ENCODE measurements around the gene LAD1. TPM values are rescaled to one million over a fixed set of nuclear protein-coding genes. Genes with fewer than 3 reads are reported as not detected.

The LAD1 gene
- total RNA-seq, 1 donor from 2014 or later, result 72.5 TPM

DNA sequence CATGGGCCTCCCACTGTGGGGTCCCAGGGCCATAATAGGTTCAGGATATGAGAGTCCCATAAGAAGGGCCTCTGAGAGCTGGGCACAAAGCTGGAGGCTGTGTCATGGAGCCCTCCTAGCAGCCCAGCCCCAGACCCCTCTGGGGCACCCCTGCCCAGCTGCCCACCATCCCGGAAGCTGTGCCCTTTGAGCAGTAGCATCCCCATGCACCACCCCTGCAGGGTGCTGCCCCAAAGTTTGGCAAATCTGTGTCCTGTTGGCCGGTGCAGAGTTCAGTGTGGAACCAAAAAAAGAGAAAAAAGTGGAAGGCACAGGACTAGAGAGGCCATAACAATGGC, 39.3 kb downstream of the LAD1 start:
- no peak overlapping the region for H3K4me3 ChIP-seq (ENCODE audit: low read depth, low read length)
- TF ChIP-seq, protein P1, sequence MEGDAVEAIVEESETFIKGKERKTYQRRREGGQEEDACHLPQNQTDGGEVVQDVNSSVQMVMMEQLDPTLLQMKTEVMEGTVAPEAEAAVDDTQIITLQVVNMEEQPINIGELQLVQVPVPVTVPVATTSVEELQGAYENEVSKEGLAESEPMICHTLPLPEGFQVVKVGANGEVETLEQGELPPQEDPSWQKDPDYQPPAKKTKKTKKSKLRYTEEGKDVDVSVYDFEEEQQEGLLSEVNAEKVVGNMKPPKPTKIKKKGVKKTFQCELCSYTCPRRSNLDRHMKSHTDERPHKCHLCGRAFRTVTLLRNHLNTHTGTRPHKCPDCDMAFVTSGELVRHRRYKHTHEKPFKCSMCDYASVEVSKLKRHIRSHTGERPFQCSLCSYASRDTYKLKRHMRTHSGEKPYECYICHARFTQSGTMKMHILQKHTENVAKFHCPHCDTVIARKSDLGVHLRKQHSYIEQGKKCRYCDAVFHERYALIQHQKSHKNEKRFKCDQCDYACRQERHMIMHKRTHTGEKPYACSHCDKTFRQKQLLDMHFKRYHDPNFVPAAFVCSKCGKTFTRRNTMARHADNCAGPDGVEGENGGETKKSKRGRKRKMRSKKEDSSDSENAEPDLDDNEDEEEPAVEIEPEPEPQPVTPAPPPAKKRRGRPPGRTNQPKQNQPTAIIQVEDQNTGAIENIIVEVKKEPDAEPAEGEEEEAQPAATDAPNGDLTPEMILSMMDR (conservative IDR thresholded peaks at IDR 0.05; ENCODE audit: low read depth, low read length), result no peak
- DNase-seq (ENCODE audit: low read depth), result no peak

DNA sequence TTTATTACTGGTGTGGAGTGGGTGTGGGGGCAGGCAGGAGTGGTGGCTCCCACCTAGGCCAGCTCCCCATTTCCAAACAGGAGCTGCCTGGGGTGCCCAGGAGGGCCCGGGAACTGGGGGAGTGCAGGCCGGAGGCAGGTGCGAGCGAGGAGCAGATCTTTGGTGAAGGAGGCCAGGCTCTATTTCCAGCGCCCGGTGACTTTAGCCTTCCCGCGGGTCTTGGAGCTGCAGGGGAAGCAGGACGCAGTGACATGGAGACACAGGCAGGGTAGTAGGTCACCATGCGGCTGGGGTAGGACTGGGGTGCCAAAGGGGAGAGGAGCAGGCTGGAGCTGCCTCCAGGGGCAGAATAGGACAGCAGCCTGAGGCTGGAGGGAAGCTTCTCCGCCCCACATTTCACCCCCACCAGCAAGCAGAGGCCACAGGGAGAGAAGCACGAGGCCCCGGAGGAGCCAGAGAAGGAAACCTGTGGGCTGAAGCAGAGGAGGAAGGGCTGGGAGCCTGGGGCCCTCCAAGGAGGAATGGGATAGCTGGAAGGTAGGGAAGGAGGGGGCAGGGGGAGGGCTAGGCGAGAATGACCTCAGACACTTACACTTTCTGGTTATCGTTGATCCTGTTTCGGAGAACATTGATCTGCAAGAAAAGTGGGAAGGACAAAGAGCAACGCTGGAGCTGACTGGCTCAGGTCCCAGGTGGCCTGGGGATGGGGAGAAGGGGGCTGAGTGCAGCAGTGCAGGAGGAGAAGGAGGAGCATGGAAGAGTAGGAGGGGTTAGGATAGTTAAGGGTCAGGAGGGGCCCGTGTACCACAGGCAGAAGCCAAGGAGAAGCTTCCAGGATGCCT, 39.9 kb downstream of the LAD1 start:
- H3K4me3 ChIP-seq (ENCODE audit: low read depth, low read length), result no peak overlapping the region
- TF ChIP-seq, protein P1 (conservative IDR thresholded peaks at IDR 0.05; ENCODE audit: low read depth, low read length), result no peak
- DNase-seq (ENCODE audit: low read depth), result no peak

DNA sequence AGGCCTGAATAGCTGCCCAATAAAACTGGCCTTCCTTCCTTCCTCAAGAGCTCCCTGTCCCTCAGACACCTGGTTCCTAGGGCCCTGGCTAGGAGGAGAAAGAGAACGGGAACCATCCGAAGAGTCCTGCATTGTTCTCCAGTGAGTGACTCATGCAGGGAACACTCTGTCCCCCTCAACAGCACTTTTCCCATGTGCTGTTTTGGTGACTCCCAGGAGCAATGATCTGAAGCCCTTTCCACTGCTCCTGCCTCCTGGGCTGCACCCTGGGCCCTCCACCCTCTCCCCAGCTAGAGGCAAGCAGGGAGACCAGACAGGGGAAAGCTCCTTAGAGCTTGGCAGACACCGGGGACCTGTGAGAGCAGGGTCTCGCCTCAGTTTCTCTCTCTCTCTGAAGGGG, 40.5 kb downstream of the LAD1 start:
- no peak overlapping the region for H3K4me3 ChIP-seq (ENCODE audit: low read depth, low read length)
- no peak for DNase-seq (ENCODE audit: low read depth)
- TF ChIP-seq, protein P1 (conservative IDR thresholded peaks at IDR 0.05; ENCODE audit: low read depth, low read length), result no peak

DNA sequence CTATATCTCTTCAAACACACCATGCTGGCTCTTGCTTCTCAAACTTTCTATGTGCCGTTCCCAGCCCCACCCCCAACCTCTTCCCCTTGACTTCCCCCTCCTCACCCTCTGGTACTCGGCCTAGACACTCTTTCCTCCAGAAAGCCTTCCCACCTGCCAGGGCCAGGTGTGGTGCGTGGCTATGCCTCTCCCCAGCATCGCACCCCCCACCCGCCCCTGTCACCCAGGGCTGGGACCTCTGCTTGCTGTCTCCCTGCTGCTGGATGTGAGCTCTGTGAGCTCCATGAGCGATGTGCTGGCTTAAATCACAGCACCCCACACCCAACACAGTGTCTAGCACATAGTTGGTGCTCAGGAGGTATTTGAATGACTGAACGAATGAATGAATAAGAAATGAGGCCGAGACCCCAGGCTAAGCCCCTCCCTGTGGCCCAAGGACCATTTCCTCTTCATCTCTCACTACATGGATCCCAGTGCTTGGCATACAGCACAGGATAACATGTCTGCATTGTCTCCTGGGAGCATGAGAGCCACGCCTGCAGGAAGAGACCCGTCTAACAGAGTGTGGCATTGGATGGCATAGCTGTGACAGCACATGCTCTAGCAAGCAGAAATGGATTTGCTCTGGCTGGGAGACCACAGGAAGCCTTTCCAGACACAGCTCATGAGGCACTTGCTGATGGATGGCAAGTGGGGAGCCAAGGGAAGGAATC, 41.3 kb downstream of the LAD1 start:
- TF ChIP-seq, protein P1 (conservative IDR thresholded peaks at IDR 0.05; ENCODE audit: low read depth, low read length), result no peak
- no peak for DNase-seq (ENCODE audit: low read depth)
- no peak overlapping the region for H3K4me3 ChIP-seq (ENCODE audit: low read depth, low read length)

DNA sequence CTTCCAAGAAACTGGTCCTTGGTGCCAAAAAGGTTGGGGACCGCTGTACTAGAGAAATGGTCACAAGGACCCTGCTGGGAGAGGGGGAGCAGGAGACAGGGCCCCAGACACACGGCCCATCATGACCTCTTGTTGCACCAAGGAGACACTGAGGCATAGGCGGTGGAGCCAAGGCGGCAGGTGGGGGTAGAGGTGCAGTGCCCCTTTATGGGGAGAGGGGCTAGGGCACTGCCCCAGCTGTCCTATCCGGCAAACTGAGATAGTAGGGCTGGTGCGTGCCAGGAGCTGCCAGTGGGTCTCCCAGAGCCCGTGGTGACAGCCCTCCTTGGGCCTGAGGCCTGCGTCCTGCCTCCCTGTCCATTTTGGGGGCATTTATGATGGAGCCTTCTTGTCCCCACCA, 41.9 kb downstream of the LAD1 start:
- DNase-seq (ENCODE audit: low read depth), result no peak
- TF ChIP-seq, protein P1 (conservative IDR thresholded peaks at IDR 0.05; ENCODE audit: low read depth, low read length), result no peak
- no peak overlapping the region for H3K4me3 ChIP-seq (ENCODE audit: low read depth, low read length)

DNA sequence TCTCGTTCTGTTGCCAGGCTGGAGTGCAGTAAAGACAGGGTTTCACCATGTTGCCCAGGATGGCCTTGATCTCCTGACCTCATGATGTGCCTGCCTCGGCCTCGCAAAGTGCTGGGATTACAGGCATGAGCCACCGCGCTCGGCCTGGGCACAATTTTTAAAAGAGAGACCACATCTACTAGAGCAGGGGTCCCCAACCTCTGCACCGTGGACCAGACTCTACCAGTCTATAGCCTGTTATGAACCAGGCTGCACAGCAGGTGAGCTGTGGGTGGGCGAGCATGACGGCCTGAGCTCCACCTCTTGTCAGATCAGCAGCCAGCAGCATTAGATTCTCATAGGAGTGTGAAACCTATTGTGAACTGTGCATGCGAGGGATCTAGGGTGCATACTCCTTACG, 42.4 kb downstream of the LAD1 start:
- TF ChIP-seq, protein P1 (conservative IDR thresholded peaks at IDR 0.05; ENCODE audit: low read depth, low read length), result no peak
- no peak for DNase-seq (ENCODE audit: low read depth)
- H3K4me3 ChIP-seq (ENCODE audit: low read depth, low read length), result no peak overlapping the region

Measured in epithelial cell of proximal tubule (primary cell).